Fibroblast of lung (primary cell): ENCODE data around the gene MYCL.

ENCODE experiments used
- CTCF ChIP-seq, 2 donors: IDR thresholded peaks in 1 of 2; conservative IDR thresholded peaks in 1 of 2; 1 replicate in 1 of 2; 2 replicates in 1 of 2; pipeline ENCODE4 v1.5.1; 2011 to 2012; ENCODE audit warnings: low read length in 2 of 2, control low read depth in 1 of 2, inconsistent platforms in 1 of 2, low read depth in 1 of 2, mild to moderate bottlenecking in 1 of 2
- EZH2 ChIP-seq: IDR thresholded peaks from 2 replicates; pipeline ENCODE4 v1.5.1; 2012; ENCODE audit warnings: low read length, control low read depth, mild to moderate bottlenecking; ENCODE audit errors: missing control alignments

DNA sequence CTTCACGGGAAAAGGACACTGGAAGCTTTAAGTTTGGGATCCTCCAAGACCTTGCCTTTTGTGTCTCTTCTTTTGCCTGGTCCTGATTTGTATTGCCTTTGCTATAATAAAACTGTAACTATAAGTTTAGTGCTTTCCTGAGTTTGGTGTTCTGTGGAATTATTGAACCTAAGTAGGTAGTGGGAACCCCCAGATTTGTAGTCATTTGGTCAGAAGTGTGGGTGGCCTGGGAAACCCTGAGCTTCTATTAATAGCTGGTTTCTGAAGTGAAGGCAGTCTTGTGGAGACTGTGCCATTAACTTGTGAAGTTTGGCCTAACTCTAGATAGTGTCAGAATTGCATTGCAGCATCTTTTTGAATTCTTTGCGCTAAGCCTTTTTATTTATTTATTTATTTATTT is 6.8 kb upstream of the MYCL start:
- TF ChIP-seq CTCF (conservative IDR thresholded peaks at IDR 0.05 in 1 of 2, IDR thresholded peaks at IDR 0.05 in 1 of 2; ENCODE audit: low read depth in 1 of 2, low read length in 2 of 2): no peak
- TF ChIP-seq EZH2: no peak
